BLaER1 treated with 17β-estradiol and CSF1 and Interleukin-3, amounts not matched to agents 10 nM and 100 nM (cell line): ENCODE results near the gene RTF1.

Experiments used
- H3K27ac ChIP-seq, 11 experiments: shearing (Covaris generic); formaldehyde crosslinking; 2 replicates each; pipeline ENCODE4 v1.8.1; 2022
- H3K27me3 ChIP-seq, 11 experiments: shearing (Covaris generic); formaldehyde crosslinking; 2 replicates each; pipeline ENCODE4 v1.8.1; 2022
- H3K36me3 ChIP-seq, 11 experiments: shearing (Covaris generic); formaldehyde crosslinking; 2 replicates each; pipeline ENCODE4 v1.8.1; 2022
- H3K4me1 ChIP-seq, 10 experiments: shearing (Covaris generic); formaldehyde crosslinking; 2 replicates each; pipeline ENCODE4 v1.8.1; 2022
- H3K4me2 ChIP-seq, 11 experiments: shearing (Covaris generic); formaldehyde crosslinking; 2 replicates each; pipeline ENCODE4 v1.8.1; 2022
- H3K4me3 ChIP-seq, 10 experiments: shearing (Covaris generic); formaldehyde crosslinking; 2 replicates each; pipeline ENCODE4 v1.8.1; 2022
- H3K9ac ChIP-seq, 11 experiments: shearing (Covaris generic); formaldehyde crosslinking; 2 replicates each; pipeline ENCODE4 v1.8.1; 2022
- H3K9me3 ChIP-seq, 11 experiments: shearing (Covaris generic); formaldehyde crosslinking; replicated peaks in 1 of 11; 2 replicates each; pipeline ENCODE4 v1.8.1; 2022
- H4K20me1 ChIP-seq, 11 experiments: shearing (Covaris generic); formaldehyde crosslinking; 2 replicates each; pipeline ENCODE4 v1.8.1; 2022
- Cebpa-rat ChIP-seq, 11 experiments: shearing (Covaris generic); IDR thresholded peaks; 2 replicates each; pipeline ENCODE4 v1.8.1; 2022

Gene RTF1

DNA sequence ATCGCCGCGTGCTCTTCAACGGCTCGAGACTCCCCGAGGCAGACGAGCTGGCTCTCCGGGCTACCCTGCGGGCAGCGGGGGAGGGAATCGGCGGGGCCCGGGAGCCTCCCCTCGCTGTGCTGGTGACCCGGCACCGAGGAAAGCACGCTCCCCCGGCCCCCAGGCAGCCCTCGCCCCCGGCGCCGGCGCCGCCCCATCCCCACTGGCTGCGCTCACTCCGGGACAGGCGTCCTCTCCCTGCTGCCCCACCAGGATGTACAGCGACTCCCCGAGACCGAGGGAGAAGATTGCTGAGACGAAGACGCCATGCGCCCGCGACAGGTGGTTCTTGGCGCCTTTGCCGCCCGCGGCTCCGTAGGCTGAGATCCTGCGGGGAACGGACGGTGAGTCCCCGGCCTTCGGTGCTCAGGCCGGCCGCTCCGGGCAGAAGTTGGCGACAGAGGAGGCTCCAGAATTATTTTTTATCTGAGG lies 95.0 kb downstream of the RTF1 start:
- peaks cover 21 to 40% (median 34%) of the 10 kb centered on the region in 10 experiments for H3K4me1 ChIP-seq
- H3K9me3 ChIP-seq = no peaks in the 10 kb centered on the region
- H3K4me3 ChIP-seq = peak overlapping the region; percentile 47 to 71 (median 58); a peak in 15 of 20 replicates
- peak overlapping the region; percentile 94 to 100 (median 99) for H3K4me2 ChIP-seq
- peaks cover 0 to 8% (median 0%) of the 10 kb centered on the region in 11 experiments; a peak in 6 of 22 replicates for H3K36me3 ChIP-seq
- TF ChIP-seq Cebpa-rat (IDR thresholded peaks at IDR 0.05) = no peak
- peaks cover 0 to 34% (median 10%) of the 10 kb centered on the region in 11 experiments; a peak in 13 of 22 replicates for H4K20me1 ChIP-seq
- H3K9ac ChIP-seq = 0 out of 22 replicates have a peak overlapping the region, but pooled peaks of 2 of the 11 experiments have one; percentile 51 to 67
- peaks cover 26 to 39% (median 35%) of the 10 kb centered on the region in 11 experiments for H3K27me3 ChIP-seq
- H3K27ac ChIP-seq = no peak overlapping the region

- Histone ChIP-seq H3K9ac (peak overlapping the region in 10 of 11 experiments; percentile 43 to 67 (median 56); a peak in 18 of 22 replicates), H3K4me2 (peak overlapping the region; percentile 94 to 100 (median 99)), H3K4me3 (peak overlapping the region; percentile 47 to 71 (median 58)), H3K27me3 (peaks cover 26 to 39% (median 35%) of the 10 kb centered on the region in 11 experiments), H3K4me1 (peaks cover 21 to 42% (median 34%) of the 10 kb centered on the region in 10 experiments), H3K9me3 (no peaks in the 10 kb centered on the region), H4K20me1 (peaks cover 0 to 34% (median 10%) of the 10 kb centered on the region in 11 experiments; a peak in 13 of 22 replicates), H3K27ac (peak overlapping the region in 4 of 11 experiments; percentile 18 to 65 (median 40); a peak in 6 of 22 replicates), H3K36me3 (peaks cover 0 to 14% (median 5%) of the 10 kb centered on the region in 11 experiments; a peak in 11 of 22 replicates)
- no peak for TF ChIP-seq Cebpa-rat (IDR thresholded peaks at IDR 0.05)
Observed at GRCh38 chr15:41512512-41512939, 95.6 kb downstream of the RTF1 start.

- Histone ChIP-seq H3K4me2 (peak overlapping the region; percentile 94 to 100 (median 99)), H3K36me3 (peaks cover 0 to 19% (median 10%) of the 10 kb centered on the region in 11 experiments; a peak in 13 of 22 replicates), H3K9me3 (no peaks in the 10 kb centered on the region), H3K4me3 (peak overlapping the region; percentile 47 to 71 (median 58)), H4K20me1 (peaks cover 0 to 34% (median 10%) of the 10 kb centered on the region in 11 experiments; a peak in 13 of 22 replicates), H3K9ac (peak overlapping the region in 10 of 11 experiments; percentile 43 to 67 (median 56); a peak in 19 of 22 replicates), H3K27me3 (peaks cover 26 to 39% (median 35%) of the 10 kb centered on the region in 11 experiments), H3K27ac (peak overlapping the region in 6 of 11 experiments; percentile 18 to 65 (median 55); a peak in 11 of 22 replicates), H3K4me1 (peaks cover 21 to 47% (median 34%) of the 10 kb centered on the region in 10 experiments)
- no peak for TF ChIP-seq Cebpa-rat (IDR thresholded peaks at IDR 0.05)
Observed at GRCh38 chr15:41512940-41513505, 96.1 kb downstream of the RTF1 start.

DNA sequence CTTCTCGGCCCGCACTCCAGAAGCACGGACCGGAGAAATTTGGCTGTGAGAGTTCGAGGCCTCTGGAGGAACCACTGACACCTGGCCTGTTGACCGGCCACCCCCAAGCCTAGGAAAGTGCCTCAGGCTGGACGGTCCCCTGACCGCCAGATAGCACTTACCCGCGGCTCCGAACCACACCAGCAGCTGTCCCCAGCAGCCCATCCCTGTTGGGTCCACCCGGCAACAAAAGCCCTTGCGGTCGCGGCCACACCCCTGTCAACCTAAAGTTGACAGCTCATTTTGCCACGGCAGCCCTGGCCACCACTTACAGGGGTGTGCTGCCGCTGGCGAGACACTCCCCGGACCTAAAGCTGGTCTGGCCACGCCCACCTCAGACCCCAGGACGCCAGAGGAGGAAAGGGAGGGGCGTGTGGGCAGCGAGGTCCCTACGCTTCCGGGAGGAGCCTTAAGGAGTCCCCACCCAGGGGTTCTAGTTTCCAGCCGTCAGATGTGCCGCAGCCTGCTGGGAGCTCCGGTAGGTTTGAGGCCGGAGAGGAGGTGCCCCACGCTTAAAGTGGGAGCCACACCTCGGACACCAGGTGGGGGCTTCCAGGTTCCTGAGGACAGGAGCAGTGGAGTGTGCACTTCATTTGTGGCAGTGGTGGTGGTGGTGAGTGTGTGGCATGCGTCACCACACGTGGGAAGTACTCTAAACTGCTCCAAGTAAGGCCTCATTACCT lies 96.8 kb downstream of the RTF1 start, which contains the start of gene LTK:
Gene LTK (minus strand): TSS at position 322 of the 722 bp plus-strand sequence. CDS start 118 bp downstream, at position 204.
- Histone ChIP-seq H3K4me2 (peak within 1 kb of the TSS; percentile 94 to 100 (median 99)), H3K27ac (peak within 1 kb of the TSS in 6 of 11 experiments; percentile 18 to 65 (median 55); a peak in 11 of 22 replicates), H3K9ac (peak within 1 kb of the TSS in 10 of 11 experiments; percentile 43 to 67 (median 56); a peak in 19 of 22 replicates), H3K27me3 (peaks cover 26 to 39% (median 35%) of the 10 kb centered on the region in 11 experiments), H3K36me3 (peaks cover 0 to 25% (median 12%) of the 10 kb centered on the region in 11 experiments; a peak in 13 of 22 replicates), H3K4me1 (peaks cover 21 to 51% (median 34%) of the 10 kb centered on the region in 10 experiments), H4K20me1 (peaks cover 0 to 33% (median 10%) of the 10 kb centered on the region in 11 experiments; a peak in 13 of 22 replicates), H3K9me3 (no peaks in the 10 kb centered on the region), H3K4me3 (peak within 1 kb of the TSS; percentile 47 to 71 (median 58))
- no peak for TF ChIP-seq Cebpa-rat (IDR thresholded peaks at IDR 0.05)

GRCh38 chr15:41517895-41518449 lies 101.1 kb downstream of the RTF1 start:
- TF ChIP-seq Cebpa-rat (IDR thresholded peaks at IDR 0.05) = no peak
- Histone ChIP-seq H3K9me3 (no peaks in the 10 kb centered on the region), H3K27ac (no peak overlapping the region), H3K9ac (no peak overlapping the region), H3K27me3 (peaks cover under 1 to 11% (median 6%) of the 10 kb centered on the region in 11 experiments; a peak in 20 of 22 replicates), H3K36me3 (peaks cover 12 to 57% (median 30%) of the 10 kb centered on the region in 11 experiments; a peak in 21 of 22 replicates), H3K4me1 (peaks cover 10 to 26% (median 16%) of the 10 kb centered on the region in 10 experiments; a peak in 19 of 20 replicates), H3K4me2 (peak overlapping the region in 2 of 11 experiments; percentile 18 to 21; a peak in 1 of 22 replicates), H4K20me1 (peaks cover 0 to 20% (median 0%) of the 10 kb centered on the region in 11 experiments; a peak in 3 of 22 replicates), H3K4me3 (no peak overlapping the region)

- no peak overlapping the region for H3K4me2 ChIP-seq
- no peak overlapping the region for H3K9ac ChIP-seq
- H3K27ac ChIP-seq = no peak overlapping the region
- H3K4me1 ChIP-seq = peaks cover 0 to 10% (median 0%) of the 10 kb centered on the region in 10 experiments; a peak in 5 of 20 replicates
- no peak for TF ChIP-seq Cebpa-rat (IDR thresholded peaks at IDR 0.05)
- H3K4me3 ChIP-seq = no peak overlapping the region
- no peaks in the 10 kb centered on the region for H3K27me3 ChIP-seq
- H3K36me3 ChIP-seq = peaks cover 17 to 79% (median 54%) of the 10 kb centered on the region in 11 experiments
- peaks cover 0 to 24% (median 0%) of the 10 kb centered on the region in 11 experiments; a peak in 4 of 22 replicates for H4K20me1 ChIP-seq
- H3K9me3 ChIP-seq = no peaks in the 10 kb centered on the region
Observed at GRCh38 chr15:41520636-41521035, 103.7 kb downstream of the RTF1 start.

DNA sequence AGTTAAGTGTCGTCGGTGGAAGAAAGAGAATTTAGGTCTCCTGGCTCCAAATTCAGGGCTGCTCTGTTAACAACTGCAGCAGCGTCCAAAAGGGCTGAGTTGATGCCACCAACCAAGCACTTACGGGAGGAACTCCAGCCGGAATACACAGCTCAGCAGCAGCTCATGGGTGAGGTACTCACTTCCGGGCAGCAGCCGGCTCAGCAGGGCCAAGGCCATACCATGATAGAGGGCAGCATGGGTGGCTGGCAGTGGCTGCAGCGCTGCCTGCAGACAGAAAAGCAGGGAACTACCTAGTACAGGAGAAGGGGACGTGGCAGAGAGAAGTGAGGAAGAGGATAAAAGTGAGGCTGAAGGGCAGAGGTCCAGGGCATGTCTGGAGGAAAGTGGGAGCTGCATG lies 104.7 kb downstream of the RTF1 start:
- peaks cover 0 to 24% (median 0%) of the 10 kb centered on the region in 11 experiments; a peak in 4 of 22 replicates for H4K20me1 ChIP-seq
- no peak overlapping the region for H3K4me2 ChIP-seq
- H3K4me1 ChIP-seq = peaks cover 0 to 10% (median 0%) of the 10 kb centered on the region in 10 experiments; a peak in 5 of 20 replicates
- H3K4me3 ChIP-seq = no peak overlapping the region
- H3K27ac ChIP-seq = no peak overlapping the region
- TF ChIP-seq Cebpa-rat (IDR thresholded peaks at IDR 0.05) = no peak
- H3K9me3 ChIP-seq = no peaks in the 10 kb centered on the region
- H3K9ac ChIP-seq = no peak overlapping the region
- H3K36me3 ChIP-seq = peaks cover 26 to 86% (median 63%) of the 10 kb centered on the region in 11 experiments
- H3K27me3 ChIP-seq = no peaks in the 10 kb centered on the region

DNA sequence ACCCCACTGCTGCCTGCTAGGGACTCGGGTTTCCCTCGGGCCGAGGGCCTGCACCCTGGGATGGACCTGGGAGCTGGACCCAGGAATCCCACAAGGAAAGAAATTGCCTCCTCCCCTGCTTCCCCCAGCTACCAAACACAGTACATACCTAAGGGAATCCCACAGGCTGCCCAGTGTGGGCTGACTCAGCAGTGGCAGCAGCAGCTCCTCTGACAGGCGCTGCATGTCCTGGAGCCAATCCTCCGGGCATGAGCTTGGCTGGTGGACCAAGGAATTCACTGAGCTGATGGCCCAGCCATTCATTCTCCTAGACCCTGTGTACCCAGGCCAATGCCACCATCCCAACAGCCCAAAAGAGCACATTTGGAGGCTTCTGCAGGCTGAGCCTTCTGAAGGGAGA lies 106.2 kb downstream of the RTF1 start:
- peaks cover 29 to 86% (median 72%) of the 10 kb centered on the region in 11 experiments for H3K36me3 ChIP-seq
- no peak overlapping the region for H3K4me2 ChIP-seq
- TF ChIP-seq Cebpa-rat (IDR thresholded peaks at IDR 0.05) = no peak
- H3K27ac ChIP-seq = no peak overlapping the region
- no peak overlapping the region for H3K9ac ChIP-seq
- no peaks in the 10 kb centered on the region for H3K27me3 ChIP-seq
- peaks cover 0 to 24% (median 0%) of the 10 kb centered on the region in 11 experiments; a peak in 4 of 22 replicates for H4K20me1 ChIP-seq
- H3K4me1 ChIP-seq = peaks cover 0 to 3% (median 0%) of the 10 kb centered on the region in 10 experiments; a peak in 3 of 20 replicates
- H3K9me3 ChIP-seq = no peaks in the 10 kb centered on the region
- H3K4me3 ChIP-seq = no peak overlapping the region
